GM12801 (cell line): ENCODE results near the gene EPN2.

Experiments
- TF ChIP-seq, protein P1 (sequence below): IDR thresholded peaks from one replicate; pipeline ENCODE4 v1.5.1; 2011; ENCODE audit warnings: control low read depth; ENCODE audit not compliant: insufficient read length; ENCODE audit errors: extremely low read depth

EPN2 gene

DNA sequence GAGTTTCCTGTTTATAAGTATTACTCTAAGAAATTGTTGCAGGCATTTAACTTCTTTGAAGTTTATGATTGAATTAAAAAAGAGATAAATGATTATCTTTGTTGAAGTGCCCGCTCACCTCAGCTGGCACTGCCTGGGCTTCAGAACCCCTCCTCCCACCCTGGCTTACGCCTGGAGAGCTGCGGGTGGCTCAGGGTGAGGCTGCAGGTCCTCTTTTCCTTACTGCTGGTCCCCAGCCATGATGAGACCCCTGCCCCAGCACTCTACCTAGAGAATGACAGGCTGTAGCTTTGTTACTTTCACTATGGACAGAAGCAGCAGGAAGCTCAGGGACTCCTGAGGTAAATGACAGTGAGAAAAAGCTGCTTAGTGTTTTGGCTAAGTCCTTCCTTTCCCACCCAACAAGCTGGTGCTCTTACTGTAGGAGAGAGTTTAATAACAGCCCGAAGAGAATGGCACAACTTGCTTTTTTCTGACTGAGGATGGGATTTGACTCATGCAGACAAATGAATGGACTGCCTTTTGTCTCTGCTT is 62.1 kb downstream of the EPN2 start:
- TF ChIP-seq, protein P1, sequence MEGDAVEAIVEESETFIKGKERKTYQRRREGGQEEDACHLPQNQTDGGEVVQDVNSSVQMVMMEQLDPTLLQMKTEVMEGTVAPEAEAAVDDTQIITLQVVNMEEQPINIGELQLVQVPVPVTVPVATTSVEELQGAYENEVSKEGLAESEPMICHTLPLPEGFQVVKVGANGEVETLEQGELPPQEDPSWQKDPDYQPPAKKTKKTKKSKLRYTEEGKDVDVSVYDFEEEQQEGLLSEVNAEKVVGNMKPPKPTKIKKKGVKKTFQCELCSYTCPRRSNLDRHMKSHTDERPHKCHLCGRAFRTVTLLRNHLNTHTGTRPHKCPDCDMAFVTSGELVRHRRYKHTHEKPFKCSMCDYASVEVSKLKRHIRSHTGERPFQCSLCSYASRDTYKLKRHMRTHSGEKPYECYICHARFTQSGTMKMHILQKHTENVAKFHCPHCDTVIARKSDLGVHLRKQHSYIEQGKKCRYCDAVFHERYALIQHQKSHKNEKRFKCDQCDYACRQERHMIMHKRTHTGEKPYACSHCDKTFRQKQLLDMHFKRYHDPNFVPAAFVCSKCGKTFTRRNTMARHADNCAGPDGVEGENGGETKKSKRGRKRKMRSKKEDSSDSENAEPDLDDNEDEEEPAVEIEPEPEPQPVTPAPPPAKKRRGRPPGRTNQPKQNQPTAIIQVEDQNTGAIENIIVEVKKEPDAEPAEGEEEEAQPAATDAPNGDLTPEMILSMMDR: no peak

DNA sequence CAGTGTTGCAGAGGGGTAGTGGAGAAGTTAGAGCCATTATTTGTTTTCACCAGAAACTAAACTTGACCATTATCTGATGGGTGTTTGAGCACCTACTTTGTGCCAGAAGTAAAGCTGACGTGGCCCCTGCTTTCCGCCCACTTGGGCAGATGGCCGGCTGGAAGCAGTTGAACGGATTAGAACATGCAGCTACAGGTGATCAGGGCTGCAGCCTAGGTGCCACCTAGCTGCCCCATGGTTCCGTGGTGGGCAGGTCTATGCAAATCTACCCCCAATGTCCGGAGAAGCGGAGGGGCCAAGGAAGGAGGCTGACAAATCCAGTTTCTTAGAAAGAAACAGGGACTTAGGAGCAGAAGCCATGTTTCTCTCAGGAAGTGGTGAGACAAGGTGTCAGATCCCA is 62.7 kb downstream of the EPN2 start:
- TF ChIP-seq, protein P1: no peak

DNA sequence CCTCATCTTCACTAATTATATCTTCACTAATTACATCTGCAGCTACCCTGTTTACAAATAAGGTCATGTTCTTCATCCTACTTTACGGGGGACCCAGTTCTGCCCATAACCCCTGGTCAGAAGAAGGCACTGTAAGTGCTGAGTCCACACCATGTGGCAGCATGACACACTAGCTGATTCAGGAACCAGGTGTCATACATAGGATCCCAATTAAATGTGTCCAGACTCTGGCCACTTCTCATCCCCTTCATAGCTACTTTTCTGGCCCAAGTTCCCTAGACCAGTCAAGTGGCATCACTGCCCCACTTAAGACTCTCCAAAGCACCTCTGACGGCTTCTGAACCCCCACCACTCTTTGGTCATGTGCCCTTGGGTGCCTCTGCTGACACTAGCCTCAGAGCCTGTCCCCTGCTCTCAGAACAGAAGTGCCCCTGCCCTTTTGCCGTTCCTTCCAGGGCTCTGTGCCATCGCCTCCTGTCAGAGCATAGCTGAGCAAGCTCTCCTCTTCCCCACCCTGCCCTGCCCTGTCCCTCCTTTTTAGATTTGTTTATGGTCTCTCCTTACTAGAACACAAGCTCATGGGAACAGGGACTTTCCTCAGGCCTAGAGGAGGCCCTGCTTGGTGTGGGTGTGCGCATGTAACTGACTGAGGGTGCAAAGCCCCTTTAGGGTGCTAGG is 64.2 kb downstream of the EPN2 start:
- TF ChIP-seq, protein P1: no peak

DNA sequence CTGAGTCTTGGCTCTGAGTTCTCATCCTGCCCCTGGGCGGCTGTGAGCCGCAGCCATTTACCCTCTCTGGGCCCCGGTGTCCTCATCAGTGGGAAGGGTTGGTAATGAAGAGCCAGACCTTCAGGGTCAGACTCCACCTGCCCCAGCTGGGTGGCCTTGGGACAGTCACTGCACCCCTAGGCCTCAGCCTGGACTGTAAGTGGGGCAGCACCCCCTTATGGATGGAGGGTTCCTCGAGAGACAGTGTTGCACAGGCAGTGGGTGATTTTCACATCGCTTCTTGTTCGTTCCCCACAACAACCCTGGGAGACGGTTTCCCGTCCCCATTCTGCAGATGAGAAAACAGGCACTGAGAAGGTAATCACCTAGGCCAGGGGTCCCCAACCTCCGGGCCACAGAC is 64.8 kb downstream of the EPN2 start:
- TF ChIP-seq, protein P1: no peak

DNA sequence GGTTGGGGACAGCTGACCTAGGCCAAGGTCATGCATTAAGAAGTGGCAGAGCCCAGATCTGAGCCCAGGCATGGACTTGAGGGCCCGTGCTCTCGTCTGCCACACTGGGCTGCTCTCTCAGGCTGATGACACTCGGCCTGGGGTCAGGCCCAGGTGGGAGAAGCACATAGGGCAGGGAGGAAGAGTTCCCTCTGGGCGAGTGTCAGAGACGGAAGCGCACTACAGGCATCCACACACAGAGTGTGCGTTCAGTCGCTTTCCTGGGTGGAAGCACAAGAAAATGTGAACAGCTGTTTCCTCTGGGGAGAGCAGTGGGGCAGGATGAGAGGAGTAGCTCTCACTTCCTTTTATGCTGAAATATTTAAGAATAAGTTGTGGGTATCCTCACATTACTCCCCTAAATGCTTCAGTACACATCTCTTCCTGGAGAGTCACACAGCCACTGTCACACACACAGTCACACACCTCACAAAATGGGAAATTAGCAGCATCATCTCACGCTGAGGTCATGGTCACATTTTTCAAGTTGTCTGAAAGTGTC is 65.7 kb downstream of the EPN2 start:
- TF ChIP-seq, protein P1: no peak

DNA sequence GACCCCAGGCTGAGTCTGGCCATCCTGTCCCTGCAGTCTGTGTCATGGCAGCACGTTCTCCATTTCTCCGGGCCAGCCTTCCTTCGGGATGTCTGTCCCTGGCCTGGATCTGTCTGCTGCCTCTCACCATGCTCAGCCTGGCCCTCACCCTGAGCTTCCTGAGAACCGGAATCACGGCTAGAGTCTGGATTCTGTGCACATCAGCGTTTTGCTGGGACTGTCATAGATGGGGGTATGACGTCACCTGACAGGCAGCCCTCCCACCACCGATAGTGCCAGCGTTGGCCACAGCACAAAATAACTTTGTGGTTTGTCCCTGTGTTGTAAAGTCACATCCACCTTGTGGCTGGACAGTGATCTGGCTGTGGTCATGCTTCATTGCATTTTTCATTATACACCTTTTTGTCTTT is 66.2 kb downstream of the EPN2 start:
- TF ChIP-seq, protein P1: no peak

DNA sequence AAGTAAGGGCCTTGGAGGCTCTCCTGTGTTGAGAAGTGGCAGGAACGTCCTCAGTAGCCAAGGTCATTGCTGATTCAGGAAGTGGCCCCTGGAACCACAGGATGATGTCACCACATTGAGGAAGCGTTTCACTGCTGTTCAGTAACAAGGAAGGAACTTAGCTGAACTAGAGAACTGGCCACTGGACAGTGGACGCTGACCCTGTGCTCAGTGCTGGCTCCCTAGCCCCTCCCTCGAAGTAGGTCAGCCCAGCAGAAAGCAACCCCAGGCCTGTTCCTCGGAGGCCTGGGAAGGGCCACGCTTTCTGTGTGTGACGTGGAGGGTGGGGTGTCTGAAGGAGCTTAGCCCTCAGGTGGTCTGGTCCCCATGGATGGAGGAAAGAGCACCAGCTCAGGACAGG is 67.0 kb downstream of the EPN2 start:
- TF ChIP-seq, protein P1: no peak
